HG03097 (cell line): ENCODE measurements around the gene ANKLE1.
A peak's percentile ranks its signal among the peaks of the same experiment; 100 is the strongest.

Experiments
- ATAC-seq: cut with Tn5 transposase; IDR thresholded peaks from one replicate; pipeline ENCODE4 v1.9.1; 2021; ENCODE audit not compliant: unreplicated experiment, low FRiP score

The ANKLE1 gene

DNA sequence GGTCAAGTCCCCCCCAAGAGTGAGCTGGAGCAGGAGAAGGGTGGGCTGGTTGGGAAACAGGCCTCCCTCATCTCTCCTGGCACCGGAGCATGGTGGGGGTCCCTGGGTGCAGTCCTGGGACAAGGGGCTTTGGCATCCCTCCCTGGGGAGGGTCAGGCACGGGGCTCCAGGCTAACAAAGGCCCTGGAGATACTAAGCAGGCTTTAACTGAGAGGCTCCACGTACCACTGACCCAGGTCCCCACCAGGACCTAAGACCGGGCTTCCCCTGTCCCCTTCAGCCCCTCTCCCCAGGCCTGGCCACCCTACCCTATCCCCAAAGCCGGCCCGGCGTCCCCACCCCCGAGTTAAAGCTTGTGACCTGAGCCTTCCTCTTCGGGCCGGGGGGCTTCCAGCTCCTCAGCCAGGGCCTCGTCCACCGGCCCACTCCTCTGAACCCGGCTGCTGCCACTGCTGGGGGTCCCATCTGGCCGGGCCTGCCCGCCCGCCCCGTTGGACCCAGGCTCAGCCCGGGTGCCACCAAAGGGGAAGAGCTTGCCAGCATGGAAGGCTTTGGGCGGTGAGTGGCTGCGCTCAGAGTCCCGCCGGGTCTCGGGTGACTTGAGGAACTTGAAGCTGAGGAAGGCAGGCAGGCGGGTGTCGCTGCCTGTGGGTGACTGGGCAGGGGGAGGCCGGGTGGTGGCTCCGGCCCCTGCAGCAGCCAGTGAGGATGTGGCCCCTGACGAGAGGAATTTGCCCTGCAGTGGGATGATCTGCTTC, 42.8 kb downstream of the ANKLE1 start:
- ATAC-seq, result no peak

GRCh38 chr19:17325133-17325532, 43.4 kb downstream of the ANKLE1 start:
- ATAC-seq, result no peak

GRCh38 chr19:17325881-17326594, 44.3 kb downstream of the ANKLE1 start:
- ATAC-seq, result no peak

GRCh38 chr19:17326595-17326966, 44.9 kb downstream of the ANKLE1 start:
- ATAC-seq, result no peak

DNA sequence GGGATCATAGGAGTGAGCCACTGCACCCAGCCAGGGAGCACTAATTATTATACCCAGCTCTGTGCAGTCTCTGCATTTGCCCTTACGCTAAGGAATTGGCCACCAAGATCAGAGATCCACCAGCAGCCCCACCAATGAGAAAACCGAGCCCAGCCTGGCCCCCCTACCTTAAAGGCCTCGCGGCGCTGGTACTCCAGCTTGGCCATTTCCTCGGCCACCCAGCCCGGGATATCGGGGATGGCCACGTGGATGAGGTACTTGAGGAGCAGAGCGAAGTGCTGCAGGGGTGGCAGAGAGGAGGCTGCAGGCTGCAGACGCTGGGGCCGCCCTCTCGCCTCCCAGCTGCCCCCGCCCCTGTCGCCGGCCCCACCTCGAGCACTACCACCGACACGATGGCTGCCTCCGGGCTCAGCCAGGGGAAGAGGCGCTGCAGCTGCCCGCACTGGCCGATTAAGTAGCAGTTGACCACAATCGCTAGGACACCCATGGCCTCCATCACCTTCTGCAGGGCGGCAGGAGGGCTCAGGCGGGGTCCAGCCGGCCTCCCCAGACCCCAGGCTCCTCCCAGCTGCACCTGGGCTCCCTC, 45.5 kb downstream of the ANKLE1 start:
- no peak for ATAC-seq

DNA sequence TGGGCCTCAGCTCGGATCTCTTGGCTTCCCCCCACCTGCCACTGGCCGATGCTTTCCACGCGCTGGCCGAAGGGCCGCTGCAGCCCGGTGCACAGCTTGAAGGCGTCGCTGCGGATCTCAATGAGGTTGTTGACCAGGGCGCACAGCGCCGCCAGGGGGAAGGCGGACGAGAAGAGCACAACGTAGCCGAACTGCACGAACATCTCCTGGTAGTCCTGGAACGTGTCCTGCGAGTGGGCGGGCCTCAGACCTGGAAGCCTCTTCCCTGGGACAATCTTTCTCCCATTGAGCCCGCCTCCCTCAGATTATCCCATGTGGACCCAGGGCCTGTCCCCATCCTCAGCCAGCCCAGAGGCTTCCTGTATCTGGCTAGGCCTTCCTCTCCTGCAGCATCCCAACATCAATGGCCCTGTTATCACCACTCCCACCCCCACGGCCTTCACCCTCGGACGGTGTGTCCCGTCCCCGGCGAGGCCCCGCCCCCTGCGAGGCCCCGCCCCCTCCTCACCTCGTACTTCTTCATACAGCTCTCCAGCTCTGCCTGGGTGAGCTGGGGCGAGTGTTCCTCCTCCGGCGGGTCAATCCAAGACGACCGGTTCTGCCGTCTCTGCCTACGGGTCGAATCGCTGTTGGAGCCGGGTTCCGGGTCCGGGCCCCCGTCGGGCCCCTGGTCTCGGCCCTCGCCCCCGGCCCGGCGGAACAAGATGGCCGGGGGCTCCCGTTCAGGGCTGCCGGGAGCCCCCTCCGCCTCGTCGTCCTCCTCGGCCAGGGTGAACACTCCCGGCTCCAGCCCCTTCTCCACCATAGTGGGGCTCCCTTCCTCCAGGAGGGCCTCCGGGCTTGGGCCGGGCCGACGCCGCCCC, 46.2 kb downstream of the ANKLE1 start:
- no peak for ATAC-seq

DNA sequence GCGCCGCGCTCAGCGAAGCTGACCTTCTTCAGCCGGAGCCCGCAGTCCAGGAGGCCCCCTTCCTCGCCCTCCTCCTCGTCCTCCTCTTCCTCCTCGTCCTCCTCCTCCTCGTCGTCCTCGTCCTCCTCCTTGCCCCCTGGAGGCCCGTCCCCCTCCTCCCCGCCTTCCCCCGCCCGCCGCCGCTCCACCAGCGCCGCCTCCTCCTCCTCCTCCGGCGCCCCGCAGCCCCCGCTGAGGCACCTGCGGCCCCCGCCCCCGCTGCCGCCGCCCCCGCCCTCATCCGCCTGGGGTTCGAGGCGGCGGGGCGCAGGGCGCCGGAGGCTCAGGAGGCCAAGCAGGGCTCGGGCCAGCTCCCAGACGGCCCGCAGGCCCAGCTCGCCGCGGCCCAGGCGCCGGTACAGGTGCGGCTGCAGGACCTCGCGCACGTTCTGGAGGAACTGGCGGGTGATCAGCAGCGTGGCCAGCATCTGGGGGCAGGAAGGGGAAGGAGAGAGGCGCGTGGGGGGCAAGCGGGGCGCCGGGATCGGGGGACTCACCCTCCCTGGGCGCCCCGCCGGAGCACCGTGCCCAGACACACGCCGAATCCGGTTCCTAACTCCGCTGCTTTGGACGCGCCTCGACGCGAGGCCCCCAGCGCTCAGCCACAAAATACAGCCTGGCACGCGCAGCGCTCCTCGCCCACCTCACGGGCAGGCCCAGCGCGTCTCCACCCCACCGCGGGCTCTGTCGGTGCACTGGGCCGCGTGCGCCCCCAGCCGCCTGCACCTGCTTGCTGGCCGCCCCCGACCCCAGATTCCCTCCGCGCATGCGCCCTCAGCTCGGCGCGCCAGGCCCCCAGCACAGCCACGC, 47.0 kb downstream of the ANKLE1 start:
- ATAC-seq, result no peak

GRCh38 chr19:17329366-17330261, 47.9 kb downstream of the ANKLE1 start:
- ATAC-seq, result no peak

DNA sequence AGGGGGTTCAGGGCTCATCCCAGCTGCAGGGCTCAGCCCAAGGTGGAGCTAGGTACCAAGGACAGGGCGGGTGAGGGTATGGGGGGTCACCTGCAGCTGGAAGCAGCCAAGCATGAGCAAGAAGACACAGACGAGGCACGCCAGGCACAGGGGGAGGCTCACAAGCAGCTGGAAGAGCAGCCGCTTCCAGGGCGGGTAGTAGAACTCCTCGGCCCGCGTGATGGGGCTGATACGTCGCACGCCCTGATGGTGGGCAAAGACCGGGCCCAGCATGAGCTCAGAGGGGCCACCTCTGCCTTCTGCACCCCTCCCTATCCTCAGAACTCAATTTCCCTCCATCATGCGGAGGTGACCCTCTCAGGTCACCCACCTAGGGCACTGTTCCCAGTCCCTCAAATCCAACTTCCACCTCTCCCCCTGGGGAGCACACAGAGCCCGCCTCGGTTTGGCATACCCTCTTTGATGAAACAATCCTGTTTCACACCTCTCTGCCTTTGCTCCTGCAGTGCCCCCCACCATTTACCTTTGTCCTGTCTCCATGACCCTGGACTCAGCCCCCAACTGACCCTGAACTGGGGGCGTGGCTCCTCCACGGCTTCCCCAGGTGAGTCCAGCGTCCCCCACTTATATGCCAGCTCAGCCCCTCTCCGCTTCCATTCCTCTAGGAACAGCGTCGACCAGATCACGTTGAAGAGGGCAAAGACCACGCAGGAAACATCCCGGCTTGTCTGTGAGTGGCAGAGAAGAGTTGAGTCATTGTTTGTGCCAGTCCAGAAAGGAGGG, 48.8 kb downstream of the ANKLE1 start:
- ATAC-seq, result no peak

DNA sequence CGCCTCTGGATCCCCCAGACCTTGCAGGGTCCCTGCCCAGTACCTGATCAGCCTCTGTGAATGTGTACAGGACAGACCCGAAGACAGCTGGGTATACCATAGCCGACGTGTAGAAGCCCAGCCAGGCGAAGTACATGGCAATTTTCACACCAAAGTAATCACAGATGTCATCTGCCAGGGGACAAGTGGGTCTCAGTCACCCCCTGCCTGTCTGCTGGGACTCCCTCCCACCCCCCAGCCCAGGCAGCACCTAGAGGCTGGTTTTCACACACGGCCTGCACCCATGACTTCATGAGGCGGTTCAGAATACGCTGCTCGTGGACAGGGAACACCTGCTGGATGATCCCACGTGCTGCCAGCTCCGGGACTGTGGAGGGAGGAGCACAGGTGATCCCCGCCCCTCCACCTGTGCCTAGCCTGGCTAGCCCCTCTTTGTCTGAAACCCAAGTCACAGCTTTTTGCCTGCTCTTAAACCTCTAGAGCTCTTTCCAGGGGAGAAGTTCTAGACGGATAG, 49.4 kb downstream of the ANKLE1 start:
- no peak for ATAC-seq

DNA sequence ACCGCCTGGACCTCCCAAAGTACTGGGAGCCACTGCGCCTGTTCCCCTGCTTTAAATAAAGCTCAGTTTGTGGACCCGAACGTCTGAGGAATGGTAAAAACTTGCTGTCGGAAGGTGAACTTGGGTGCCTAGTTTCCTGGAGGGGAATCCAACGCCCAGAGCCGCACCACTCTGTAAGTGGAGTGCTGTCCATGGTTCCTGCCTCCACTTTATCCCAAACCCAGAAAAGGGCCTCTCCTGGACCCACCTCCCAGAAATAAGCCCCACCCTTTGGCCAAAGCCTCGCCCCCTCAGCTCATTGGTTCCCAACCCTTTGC, 50.6 kb downstream of the ANKLE1 start:
- no peak for ATAC-seq

DNA sequence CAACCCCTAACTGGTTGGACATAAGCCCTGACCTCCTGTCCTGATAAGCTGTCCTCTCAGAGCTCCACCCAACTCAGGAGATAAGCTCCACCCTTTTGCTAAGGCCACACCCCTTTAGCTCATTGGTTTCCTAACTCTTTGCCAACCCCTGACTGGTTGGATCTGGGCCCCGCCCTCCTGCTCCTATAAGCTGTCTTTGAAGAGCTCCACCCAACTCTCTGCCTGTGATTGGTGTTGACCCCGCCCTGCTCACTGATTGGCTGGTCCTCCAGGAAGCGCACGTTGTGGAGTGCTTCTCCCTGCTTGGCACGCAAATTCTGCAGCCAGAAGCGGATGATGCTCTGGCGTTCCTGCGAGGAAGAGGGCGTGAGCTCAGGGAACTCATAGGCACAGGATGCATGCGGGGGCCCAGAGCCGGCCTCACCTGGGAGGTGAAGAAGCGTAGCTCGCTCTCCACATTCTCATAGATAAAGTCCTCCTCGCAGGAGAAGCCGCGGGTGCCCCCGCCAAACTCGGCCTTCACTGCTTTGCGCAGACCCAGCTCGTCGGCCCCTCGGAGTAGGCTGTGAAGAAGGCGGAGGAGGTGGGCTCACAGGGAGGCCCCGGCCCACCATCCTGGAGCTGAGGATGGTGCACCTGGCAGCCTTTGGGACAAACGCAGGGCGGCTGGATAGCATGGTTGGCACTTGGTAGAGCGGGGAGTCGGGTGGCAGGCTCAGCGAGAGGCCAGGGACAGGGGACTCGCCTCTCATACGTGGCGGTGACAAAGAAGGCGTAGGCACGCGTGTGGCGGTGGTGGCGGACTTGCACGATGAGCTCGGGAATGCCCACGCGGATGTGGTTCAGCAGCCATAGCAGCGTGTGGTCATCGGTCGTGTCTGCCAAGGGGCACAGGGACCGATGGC, 51.2 kb downstream of the ANKLE1 start:
- no peak for ATAC-seq

DNA sequence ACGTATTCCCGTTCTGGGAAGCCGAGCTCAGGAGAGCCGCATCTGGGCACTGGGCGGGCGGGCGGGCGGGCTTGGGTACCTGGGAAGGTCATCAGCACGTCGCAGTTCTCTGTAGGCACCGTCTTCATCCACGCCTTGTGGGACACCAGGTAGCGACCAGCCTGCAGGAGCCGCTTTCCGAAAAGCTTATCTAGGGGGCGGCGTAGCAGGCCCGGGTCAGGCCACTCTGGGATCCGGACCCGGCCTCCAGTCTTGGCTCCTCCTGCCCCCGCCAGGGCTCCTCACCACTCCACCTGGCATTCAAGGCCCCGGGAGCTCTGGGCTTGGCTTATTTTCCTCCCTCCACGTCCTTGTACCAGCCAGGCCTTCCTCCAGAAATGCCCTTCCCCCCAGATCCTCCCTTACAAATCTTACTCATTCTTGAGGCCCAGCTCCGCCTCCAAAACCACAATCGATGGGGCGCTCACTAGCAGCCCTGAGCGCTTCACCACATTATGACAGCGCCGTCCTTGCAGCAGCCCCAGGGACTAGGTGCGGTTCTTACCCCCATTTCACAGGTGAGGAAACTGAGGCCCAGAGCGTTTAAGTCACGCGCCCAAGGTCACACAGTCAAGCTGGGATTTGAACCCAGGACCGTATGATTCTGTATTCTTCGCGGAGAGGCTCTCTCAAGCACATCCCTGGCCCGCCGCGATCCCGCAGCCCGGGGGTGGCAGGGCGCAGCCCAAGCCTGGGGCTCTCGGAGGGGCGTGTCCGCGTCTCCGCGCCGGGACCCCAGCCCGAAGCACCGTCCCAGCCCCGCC, 52.1 kb downstream of the ANKLE1 start:
- no peak for ATAC-seq

- peak; percentile 50 for ATAC-seq
Observed at GRCh38 chr19:17334414-17335409, 53.0 kb downstream of the ANKLE1 start, which contains the start of gene ANO8. Gene ANO8, minus strand, starts transcription at chr19:17334855. Its CDS starts 185 bp downstream, at chr19:17334670.

- ATAC-seq, result no peak
Observed at GRCh38 chr19:17335575-17335974, 53.9 kb downstream of the ANKLE1 start.
